Left ventricle myocardium superior (tissue), 1 donor: ENCODE measurements around the gene TNS1. TPM values are rescaled to one million over a fixed set of nuclear protein-coding genes. Genes with fewer than 3 reads are reported as not detected.

Source experiments
- ATAC-seq: fragments of 200-7000 bp; cut with Tn5 transposase; one replicate; pipeline ENCODE4 v1.9.1; 2020; ENCODE audit warnings: mild to moderate bottlenecking, moderate library complexity
- DNase-seq: peaks from one replicate; pipeline ENCODE4 v3.0.0-alpha.2; 2020
- intact Hi-C: fragments of 100-400 bp; cut with micrococcal nuclease; formaldehyde crosslinking; loops from one replicate; pipeline ENCODE4 v1.11.0; 2022
- total RNA-seq: library from RNA; stranded (reverse); fragmentation: NEBNext Ultra II Directional; extraction: Animal tissue kit (Norgen Biotek cat#: 25700); gene quantifications from one replicate; pipeline ENCODE4 v1.2.1, GENCODE V29; 2021
- donor health status: DM: no; HTN: yes; CAD: no; lungs with severe emphysema.

The TNS1 gene
- total RNA-seq, 1 donor from 2014 or later = 783 TPM

DNA sequence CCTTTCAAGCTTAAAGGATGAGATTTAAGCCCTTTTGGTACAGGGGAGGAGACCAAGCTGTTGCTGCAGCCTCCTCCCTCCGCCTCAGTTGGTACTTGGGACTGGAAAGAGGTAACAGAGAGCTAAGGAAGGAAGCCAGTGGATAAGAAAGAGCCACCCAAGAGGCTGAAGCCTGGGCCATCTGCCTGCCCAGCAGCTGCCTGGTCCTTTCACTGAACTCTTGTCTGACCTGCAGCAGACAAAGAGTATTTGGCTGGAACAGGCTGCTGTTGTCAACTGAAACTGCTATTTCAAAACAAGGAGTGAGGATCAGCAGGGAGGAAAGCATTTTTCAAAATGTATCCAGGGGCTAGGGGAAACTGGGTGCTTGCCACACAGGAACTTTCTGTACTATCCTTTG lies 30.3 kb downstream of the TNS1 start:
- DNase-seq (peak; percentile 63), ATAC-seq (peak; percentile 77)
- intact Hi-C loops = no loop called here

DNA sequence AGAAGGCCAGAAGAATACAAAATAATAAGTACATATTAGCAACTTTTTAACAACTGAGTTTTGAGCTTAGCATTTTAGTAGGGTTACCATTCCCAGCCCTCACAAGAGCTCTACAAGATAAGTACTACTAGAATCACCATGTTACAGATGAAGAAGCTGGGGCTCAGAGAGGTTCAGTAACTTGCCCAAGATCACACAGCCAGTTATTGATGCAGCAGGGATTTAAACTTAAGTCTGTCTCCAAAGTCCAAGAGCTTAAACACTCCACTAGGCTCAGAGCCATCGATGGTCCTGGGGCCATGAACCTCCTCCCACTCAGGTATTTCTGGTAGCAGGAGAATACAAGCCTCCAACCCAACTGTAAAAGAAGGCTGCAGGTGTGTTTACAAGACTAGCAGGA lies 30.8 kb downstream of the TNS1 start:
- ATAC-seq = no peak
- intact Hi-C loops = no loop called here
- no peak for DNase-seq

DNA sequence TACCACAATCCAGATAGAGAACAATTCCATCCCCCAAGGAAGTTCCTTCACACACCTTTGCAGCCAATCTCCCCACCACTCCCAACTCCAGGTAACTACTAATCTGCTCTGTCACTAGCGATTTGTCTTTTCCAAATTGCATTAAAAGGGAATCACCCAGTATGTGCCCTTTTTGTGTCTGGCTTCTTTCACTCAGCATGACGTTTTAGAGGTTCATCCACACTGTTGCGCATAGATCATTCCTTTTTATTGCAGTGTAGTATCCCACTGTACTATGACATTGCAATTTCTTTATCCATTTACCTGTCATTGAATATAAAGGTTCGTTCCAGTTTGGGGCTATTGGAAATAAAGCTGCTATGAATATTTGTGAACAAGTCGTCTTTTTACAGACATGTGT lies 31.6 kb downstream of the TNS1 start:
- intact Hi-C loops = no loop called here
- ATAC-seq (no peak), DNase-seq (no peak)

DNA sequence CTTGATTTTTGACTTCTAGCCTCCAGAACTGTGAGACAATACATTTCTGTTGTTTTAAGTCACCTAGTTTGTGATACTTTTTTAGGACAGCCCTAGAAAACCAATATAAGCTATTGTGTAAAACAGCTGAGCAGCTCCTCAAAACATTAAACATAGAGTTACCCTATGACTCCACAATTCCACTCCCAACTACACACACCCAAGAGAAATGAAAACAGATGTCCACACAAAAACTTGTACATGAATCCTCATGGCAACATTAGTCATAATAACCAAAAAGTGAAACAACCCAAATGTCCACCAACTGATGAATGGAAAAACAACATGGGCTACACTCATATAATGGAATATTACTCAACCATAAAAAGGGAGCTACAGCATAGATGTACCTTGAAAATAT lies 32.6 kb downstream of the TNS1 start:
- ATAC-seq = no peak
- intact Hi-C loops = no loop called here
- DNase-seq = no peak

DNA sequence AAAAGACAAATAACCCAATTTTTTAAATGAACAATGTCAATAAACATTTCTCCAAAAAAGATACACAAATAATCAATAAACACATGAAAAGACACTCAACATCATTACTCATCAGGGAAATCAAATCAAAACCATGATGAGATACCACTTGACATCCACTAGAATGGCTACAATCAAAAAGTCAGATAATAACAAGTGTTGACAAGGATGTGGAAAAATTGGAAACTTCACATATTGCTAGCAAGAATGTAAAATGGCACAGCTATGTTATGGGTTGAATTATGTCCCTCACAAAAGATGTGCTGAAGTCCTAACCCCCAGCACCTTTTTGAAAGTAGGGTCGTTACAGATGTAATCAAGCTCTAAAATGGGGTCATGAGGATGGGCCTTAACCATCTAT lies 33.2 kb downstream of the TNS1 start:
- no peak for ATAC-seq
- no peak for DNase-seq
- intact Hi-C loops = no loop called here

DNA sequence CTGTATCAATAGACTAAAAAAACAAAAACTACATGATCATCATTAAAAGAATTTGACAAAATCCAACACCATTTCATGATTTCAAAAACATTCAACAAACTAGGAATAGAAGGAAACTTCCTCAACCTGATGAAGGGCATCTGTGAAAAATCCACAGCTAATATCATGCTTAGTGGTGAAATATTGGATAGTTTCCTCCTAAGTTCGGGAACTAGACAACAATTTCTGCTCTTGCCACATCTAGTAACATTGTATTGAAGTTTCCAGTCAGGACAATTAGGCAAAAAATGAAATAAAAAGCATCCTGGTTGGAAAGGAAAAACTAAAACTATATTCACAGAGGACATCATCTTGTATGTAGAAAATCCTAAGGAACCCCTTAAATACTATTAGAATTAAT lies 34.8 kb downstream of the TNS1 start:
- intact Hi-C loops = no loop called here
- no peak for DNase-seq
- ATAC-seq = no peak

DNA sequence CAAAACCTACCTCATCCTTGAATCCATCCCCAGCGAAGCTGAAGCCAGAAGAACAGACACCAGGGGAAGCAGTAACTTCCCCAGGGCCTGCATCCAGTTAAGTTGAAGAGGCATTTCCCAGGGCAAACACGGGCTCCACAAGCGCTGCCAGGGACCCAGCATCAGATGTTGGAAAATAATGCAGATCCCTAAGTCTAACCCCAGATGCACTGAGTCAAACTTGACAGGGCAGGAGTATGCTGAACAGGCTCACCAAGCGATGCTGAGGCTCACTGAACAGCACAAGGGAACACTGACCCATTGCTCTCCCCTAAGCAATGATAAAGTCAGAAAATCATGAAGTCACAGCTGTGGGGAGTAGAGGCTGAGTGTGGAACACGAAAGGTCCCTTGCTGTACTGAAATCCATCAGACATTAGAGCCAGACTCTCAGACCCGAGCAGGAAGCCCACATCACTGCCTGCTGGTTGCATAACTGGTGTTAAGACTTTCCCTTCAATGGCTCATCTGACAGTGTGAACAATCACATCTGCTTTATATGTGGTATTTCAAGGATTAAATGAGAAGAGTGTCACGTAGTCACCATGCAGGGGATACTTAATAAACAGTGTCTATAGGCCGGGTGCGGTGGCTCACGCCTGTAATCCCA lies 36.2 kb downstream of the TNS1 start:
- ATAC-seq (peak; percentile 34), DNase-seq (no peak)
- intact Hi-C loops = no loop called here

DNA sequence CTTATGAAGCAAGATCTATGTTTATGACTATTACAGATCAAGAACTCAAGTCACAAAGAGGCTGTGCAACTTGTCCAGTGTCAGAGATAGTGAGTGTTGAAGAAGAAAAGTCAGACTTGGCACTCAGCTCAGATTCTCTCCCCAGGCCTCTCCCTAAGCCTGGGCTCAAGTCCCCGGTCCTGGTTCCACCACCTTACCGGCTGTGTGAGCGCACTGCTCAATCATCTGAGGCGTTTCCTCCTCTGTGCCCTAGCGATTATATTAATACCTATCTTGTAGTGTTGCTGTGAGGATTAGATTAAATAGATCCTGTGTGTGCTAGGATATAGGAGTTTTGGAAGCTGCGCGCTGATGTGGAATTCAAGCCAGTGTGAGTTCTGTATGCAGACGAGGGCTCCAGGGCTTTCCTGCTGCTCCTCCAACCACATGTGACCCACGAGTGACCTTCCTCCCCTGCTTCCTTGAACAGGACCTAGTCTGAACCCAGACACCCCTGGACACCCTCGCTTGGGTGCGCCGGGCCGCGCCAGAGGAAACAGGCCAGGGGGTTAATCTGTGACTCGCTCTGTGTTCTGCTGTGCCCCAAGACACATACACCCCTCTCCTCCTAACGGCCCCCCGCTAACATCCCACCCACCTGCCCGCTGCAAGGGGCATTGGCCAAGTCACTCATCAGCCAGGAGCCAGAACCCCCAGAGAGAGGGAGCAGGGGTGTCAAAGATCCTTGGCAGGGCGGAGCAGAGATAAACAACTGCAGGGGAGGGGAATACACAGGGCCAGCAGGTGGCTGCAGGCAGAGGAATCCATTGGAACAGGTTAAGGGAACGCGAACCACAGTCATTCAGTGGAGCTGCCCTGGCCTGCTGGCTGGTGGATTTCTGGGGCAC lies 38.3 kb downstream of the TNS1 start:
- intact Hi-C loops = no loop called here
- ATAC-seq (peak; percentile 67), DNase-seq (no peak)

DNA sequence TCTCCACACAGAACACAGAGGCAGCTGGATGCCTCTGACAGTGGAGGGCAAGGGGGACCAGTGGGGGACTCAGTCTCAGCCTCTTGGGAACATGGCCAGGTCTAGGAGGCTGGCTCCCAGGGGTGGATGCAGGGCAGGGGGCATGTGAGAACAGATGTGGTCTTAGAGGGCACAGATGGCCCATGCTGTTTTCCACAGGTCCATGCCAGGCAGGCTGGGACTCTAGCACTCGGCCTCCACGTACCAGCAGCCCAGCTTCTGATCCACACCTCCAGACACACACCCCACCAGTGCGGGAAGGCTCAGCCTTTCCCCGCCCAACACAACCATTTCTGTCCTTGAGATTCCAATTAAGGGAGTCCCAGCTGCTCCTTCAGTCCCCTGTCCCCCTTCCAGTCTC lies 42.4 kb downstream of the TNS1 start:
- intact Hi-C loops = no loop called here
- ATAC-seq (peak; percentile 4), DNase-seq (no peak)

DNA sequence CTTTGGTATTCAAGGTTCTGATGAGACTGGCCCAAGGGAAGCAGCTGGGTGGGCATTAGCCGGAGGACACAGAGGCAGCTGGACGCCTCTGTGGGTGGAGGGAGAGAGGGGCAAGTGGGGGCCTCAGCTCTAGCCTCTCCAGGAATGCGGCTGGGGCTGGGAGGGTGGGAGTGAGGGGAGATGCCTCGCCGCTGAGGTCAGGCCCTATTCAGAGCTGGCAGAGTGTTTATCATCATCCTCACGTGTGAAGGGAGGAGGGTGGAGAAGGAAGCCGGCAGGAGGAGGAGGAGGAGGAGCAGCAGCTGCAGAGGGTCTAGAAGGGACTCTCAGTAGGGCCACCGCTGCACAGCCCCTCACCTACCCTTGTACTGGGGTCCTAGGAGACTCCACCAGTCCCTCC lies 43.1 kb downstream of the TNS1 start:
- ATAC-seq = peak; percentile 60
- intact Hi-C loops = no loop called here
- DNase-seq = peak; percentile 52

DNA sequence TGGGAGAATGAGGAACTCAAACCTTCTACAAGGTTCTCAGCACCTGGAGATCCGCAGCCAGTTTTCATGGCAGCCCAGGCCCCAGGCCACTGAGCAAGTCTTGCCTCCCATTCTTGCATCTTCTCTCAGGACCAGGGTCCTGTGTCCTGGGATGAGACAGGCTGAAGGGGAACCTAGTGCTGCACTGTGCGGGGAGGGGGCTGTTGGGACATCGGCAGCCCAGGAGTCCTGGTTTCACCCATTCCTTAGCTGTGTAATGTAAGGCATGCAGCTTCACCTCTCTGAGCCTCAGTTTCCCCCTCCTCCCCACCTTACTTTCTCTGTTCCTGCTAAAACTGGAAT lies 43.9 kb downstream of the TNS1 start:
- ATAC-seq (no peak), DNase-seq (no peak)
- intact Hi-C loops = no loop called here

DNA sequence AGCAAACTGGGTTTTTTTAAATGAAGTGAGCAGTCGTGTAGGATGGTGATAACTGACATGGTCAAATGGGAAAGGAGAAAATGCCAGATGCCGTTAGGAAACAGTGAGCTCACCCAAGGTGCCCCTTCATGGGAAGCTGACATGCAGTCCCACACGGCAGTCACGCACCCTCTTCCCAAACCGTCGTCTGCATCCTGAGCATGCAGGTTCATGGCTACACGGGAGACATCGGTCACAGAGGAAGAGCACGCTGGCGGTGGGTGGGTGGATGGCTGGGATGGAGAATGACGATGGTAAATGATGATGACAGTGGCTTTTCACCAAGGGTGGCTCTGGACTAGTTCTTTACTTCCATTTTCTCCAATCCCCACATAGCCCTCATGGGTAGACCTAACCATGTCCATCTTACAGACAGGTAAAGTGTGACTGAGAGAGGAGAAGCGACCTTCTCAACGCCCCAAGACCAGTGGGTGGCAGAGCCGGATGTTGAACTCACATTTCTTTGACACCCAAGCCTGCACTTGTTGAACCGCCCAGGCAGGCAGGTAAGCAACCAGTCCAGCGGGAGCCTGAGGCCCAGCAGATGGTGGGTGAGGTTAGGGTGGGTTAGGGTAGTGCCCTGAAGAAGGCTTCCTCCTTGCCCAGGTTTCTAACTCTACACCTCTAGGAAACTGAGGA lies 44.5 kb downstream of the TNS1 start:
- intact Hi-C loops = no loop called here
- DNase-seq (no peak), ATAC-seq (no peak)

DNA sequence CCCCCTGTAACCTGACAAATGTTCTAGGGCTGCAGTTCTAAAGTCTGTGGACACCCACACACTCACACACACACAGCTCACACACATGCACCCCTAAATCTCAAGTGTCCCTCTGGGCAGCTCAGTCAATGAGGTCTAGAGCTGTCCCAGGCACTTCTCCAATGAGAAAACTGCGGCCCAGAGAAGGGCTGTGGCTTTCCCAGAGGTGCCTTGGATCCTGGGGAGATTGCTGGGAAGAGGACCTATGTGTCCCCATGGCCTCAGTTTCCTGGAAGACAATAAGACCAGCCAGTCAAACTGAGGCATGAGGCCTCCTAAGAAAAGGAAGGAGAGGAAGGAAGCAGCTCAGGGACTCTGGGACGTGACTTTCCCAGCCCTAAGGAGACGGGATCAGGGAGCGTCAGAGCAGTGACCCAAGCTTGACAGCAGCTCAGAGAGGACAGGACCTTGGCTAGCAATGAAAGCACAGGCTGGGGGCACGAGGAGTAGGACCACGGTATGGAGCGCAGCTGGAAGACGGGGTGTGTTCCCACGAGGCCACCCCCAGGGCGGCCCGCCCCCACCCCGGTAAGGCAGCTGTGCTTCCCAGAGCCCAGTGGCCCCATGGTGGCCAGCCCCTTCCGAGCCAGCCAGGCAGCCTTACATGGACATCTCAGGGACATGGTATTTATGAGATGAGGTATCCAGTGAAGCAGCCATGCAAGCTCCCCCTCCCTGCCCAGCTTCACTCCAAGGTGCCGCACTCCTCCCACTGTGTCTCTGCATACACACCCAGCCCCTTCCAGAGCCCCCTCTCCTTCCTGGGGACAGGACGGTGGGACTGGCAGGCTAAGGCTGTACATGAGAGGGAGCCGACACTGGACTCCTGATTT lies 46.0 kb downstream of the TNS1 start:
- ATAC-seq (peak; percentile 33), DNase-seq (peak; percentile 70)
- intact Hi-C loops = no loop called here

DNA sequence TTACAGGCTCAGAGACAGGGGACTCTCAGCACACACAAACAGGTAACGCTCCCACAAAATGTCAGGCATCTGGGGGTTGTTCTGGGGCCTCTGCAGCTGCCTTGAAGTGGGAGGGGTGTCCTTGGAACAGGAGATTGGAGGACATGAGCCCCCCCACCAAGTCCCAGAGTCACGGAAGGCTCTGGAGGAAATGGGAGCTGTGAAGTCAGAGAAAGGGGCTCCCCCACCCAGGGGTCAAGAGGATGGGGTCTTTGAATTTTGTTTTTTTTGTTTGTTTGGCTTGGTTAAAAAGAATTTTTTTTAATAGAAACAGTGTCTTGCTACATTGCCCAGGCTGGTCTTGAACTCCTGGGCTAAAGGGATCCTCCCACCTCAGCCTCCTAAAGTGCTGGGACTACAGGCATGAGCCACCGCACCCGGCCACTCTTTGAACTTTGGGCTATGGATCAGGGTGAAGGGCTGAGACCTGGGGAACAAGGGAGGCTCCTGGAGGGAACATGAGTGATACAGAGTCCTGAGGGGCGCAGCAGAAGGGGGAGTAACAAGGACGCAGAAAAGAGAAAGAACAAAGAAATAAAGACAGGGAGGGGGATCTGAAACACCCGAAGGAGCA lies 46.8 kb downstream of the TNS1 start:
- ATAC-seq = no peak
- intact Hi-C loops = no loop called here
- DNase-seq = no peak

DNA sequence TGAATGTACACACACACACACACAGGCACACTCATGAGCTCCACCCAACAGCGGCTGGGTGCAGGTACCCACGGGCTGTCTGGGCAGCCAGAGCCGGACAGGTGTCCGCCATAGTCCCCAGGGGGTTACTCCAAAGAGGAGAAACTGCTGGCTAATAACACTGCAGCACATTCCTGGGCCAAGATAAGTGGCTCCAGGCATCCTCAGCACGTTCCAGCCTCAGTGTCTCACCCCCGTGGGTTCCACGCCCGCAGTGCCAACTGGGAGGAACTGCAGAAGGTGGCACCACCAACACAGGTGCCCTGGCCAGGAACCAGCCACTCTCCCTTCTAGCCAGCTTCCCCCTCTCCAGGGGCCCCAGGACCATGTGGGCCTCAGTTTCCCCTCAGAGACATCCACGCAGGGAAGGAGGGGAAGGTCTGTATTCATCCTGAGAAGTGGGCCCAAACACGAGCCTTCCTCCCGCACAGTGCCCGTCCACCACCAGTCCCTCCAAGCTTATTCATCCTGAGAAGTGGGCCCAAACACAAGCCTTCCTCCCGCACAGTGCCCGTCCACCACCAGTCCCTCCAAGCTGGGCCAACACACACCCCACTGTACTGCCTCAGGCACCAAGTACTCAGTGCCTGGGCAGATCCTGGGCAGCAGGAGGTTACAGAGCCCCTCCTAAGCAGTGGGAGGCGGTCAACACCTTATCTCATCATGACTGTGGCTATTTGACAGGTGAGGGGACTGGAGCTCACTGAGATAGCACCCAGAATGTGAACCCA lies 47.6 kb downstream of the TNS1 start:
- intact Hi-C loops = no loop called here
- DNase-seq = no peak
- ATAC-seq = no peak

DNA sequence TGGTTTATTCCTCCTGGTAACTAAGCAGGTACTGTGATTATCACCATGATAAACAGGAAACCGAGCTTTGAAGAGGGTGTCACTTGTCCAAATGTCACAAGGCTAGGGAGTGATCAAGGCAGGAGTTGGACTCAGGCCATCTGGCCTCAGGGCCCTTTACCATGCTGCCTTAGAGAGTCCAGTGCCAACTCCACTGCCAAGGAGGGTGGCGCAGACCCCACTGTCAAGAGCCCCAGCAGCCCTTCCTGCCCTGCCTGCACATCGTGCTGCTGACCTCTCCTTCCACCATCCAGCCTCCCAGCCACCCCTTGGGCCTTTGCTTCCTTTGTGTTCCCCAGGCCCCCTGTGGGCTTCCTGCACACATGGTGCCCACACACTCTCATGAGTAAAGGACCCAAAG lies 48.3 kb downstream of the TNS1 start:
- DNase-seq (peak; percentile 70), ATAC-seq (peak; percentile 65)
- intact Hi-C loops = no loop called here

DNA sequence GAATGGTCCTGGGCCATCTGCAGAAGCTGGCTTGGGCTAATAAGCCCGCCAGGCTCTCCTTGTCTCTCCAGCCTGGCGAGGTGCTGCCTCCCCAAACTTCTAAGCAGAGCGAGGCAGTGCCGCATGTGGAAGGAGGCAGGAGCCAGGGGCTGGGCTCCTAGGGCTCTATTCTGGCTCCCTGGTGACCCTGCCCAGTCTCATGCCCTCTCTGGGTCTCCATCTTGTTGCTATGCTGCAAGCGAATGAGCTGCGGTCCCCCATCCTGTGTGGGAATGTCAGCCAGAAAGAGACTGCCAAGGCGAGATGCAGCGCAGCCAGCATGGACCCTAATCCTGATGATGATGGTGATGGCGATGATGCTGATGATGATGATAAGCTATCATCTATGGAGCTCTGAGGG lies 48.7 kb downstream of the TNS1 start:
- intact Hi-C loops = no loop called here
- DNase-seq = no peak
- peak; percentile 13 for ATAC-seq

DNA sequence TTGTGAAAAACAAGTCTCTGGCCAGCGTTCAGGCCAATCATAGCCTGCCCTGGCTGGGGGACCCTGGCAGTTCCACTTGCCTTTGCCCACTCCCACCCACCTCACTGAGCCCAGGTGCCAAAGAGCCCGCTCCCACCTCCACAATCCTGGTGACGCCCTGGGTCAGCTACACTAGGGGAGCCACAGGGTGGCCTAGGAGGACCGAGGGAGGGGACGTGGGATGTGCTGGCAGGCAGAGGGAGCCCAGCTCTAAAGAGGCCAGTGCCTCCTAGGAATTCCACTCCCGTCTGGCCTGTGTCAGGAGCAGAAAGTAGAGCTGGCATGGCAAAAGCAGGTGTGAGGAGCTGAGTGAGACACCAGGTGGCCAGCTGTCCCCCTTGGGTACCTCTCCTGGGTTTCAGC lies 49.3 kb downstream of the TNS1 start:
- intact Hi-C loops = no loop called here
- ATAC-seq (peak; percentile 53), DNase-seq (peak; percentile 60)
